Measurements from ENCODE around the gene PALD1. TPM values are rescaled to one million over a fixed set of nuclear protein-coding genes. Genes with fewer than 3 reads are reported as not detected.

The PALD1 gene
- polyA plus RNA-seq, 1 of the 3 experiments (the other 2 are of a cell fraction): 0.16 TPM

DNA sequence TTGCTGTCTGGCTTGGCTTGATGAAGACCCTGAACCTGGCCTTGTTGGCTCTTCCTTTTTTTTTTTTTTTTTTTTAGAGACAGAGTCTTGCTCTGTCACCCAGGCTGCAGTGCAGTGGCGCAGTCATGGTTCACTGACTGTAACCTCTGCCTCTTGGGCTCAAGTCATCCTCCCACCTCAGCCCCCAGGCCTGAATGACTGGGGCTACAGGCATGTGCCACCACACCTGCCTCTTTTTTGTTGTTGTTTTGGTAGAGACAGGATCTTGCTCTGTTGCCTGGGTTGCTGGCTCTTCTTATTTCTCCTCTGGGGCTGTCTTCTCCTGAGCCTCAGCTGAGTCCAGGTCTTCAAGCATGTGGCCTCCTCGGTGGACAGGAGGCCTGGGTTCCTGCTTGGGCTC is 79.3 kb downstream of the PALD1 start:
- H3K9me2 ChIP-seq: no peaks in the 10 kb centered on the region
- ChIA-PET CTCF (interaction anchor here (5.9 kb wide), 1 partner anchor 202 kb away, joined by 42 read pairs; no protein-coding TSS in a partner anchor), POLR2A (no interaction called here)
- DNase-seq: no peak
- 58% methylated on average over 2 of the region's 2 CpGs for WGBS (ENCODE audit: low lambda C conversion rate)
- H3K36me3 ChIP-seq (replicated peaks in 1 of 2; ENCODE audit: control insufficient read depth in 1 of 2, insufficient read depth in 2 of 2, low read length in 1 of 2): no peaks in the 10 kb centered on the region
- H3K4me1 ChIP-seq (ENCODE audit: control insufficient read depth in 1 of 2, insufficient read depth in 2 of 2, low read depth in 1 of 2, low read length in 1 of 2): peaks cover 0 to 44% of the 10 kb centered on the region in 2 experiments; a peak in 1 of 4 replicates
- H3K79me2 ChIP-seq (ENCODE audit: insufficient read depth): no peaks in the 10 kb centered on the region
- no peak overlapping the region for H3K27ac ChIP-seq (ENCODE audit: low read depth in 2 of 2, low read length in 1 of 2)
- no peaks in the 10 kb centered on the region for H4K20me1 ChIP-seq (ENCODE audit: insufficient read depth)
- no peaks in the 10 kb centered on the region for H3K9me3 ChIP-seq
- no peak overlapping the region for H3K4me2 ChIP-seq
- H3K4me3 ChIP-seq (ENCODE audit: low read depth in 2 of 2, low read length in 1 of 2): no peak overlapping the region
- TF ChIP-seq RFX5 (IDR thresholded peaks at IDR 0.05; ENCODE audit: low read length) (no peak), NFIC (IDR thresholded peaks at IDR 0.05; ENCODE audit: borderline replicate concordance) (no peak), RCOR1 (IDR thresholded peaks at IDR 0.05; ENCODE audit: low read length) (no peak), GATA2 (CRISPR knock-in tag; IDR thresholded peaks at IDR 0.05) (no peak), MXI1 (IDR thresholded peaks at IDR 0.05; ENCODE audit: low read depth, low read length) (no peak), FOXM1 (IDR thresholded peaks at IDR 0.05; ENCODE audit: low read depth) (no peak), ELF1 (IDR thresholded peaks at IDR 0.05) (no peak), RAD21 (IDR thresholded peaks at IDR 0.05; ENCODE audit: low read length) (no peak), RXRA (IDR thresholded peaks at IDR 0.05; ENCODE audit: borderline replicate concordance, low read depth) (no peak), SIN3A (IDR thresholded peaks at IDR 0.05; ENCODE audit: borderline replicate concordance, low read depth, low read length) (no peak), CHD2 (IDR thresholded peaks at IDR 0.05; ENCODE audit: low read length, partially characterized antibody) (no peak), TAF1 (IDR thresholded peaks at IDR 0.05; ENCODE audit: borderline replicate concordance, low read depth, low read length) (no peak), TEAD4 (IDR thresholded peaks at IDR 0.05; ENCODE audit: borderline replicate concordance, insufficient read depth) (no peak), YY1 (IDR thresholded peaks at IDR 0.05; ENCODE audit: low read depth) (no peak)
- TF ChIP-seq, protein P1, sequence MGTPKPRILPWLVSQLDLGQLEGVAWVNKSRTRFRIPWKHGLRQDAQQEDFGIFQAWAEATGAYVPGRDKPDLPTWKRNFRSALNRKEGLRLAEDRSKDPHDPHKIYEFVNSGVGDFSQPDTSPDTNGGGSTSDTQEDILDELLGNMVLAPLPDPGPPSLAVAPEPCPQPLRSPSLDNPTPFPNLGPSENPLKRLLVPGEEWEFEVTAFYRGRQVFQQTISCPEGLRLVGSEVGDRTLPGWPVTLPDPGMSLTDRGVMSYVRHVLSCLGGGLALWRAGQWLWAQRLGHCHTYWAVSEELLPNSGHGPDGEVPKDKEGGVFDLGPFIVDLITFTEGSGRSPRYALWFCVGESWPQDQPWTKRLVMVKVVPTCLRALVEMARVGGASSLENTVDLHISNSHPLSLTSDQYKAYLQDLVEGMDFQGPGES (IDR thresholded peaks at IDR 0.05; ENCODE audit: low read depth, low read length): no peak
- TF ChIP-seq, protein P2, sequence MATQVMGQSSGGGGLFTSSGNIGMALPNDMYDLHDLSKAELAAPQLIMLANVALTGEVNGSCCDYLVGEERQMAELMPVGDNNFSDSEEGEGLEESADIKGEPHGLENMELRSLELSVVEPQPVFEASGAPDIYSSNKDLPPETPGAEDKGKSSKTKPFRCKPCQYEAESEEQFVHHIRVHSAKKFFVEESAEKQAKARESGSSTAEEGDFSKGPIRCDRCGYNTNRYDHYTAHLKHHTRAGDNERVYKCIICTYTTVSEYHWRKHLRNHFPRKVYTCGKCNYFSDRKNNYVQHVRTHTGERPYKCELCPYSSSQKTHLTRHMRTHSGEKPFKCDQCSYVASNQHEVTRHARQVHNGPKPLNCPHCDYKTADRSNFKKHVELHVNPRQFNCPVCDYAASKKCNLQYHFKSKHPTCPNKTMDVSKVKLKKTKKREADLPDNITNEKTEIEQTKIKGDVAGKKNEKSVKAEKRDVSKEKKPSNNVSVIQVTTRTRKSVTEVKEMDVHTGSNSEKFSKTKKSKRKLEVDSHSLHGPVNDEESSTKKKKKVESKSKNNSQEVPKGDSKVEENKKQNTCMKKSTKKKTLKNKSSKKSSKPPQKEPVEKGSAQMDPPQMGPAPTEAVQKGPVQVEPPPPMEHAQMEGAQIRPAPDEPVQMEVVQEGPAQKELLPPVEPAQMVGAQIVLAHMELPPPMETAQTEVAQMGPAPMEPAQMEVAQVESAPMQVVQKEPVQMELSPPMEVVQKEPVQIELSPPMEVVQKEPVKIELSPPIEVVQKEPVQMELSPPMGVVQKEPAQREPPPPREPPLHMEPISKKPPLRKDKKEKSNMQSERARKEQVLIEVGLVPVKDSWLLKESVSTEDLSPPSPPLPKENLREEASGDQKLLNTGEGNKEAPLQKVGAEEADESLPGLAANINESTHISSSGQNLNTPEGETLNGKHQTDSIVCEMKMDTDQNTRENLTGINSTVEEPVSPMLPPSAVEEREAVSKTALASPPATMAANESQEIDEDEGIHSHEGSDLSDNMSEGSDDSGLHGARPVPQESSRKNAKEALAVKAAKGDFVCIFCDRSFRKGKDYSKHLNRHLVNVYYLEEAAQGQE (IDR thresholded peaks at IDR 0.05; ENCODE audit: low read depth, low read length): no peak
- TF ChIP-seq, protein P3, sequence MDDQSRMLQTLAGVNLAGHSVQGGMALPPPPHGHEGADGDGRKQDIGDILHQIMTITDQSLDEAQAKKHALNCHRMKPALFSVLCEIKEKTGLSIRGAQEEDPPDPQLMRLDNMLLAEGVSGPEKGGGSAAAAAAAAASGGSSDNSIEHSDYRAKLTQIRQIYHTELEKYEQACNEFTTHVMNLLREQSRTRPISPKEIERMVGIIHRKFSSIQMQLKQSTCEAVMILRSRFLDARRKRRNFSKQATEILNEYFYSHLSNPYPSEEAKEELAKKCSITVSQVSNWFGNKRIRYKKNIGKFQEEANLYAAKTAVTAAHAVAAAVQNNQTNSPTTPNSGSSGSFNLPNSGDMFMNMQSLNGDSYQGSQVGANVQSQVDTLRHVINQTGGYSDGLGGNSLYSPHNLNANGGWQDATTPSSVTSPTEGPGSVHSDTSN (IDR thresholded peaks at IDR 0.05): no peak
- H3K9ac ChIP-seq: no peak overlapping the region
- no peak overlapping the region for H2AFZ ChIP-seq (ENCODE audit: low read depth)
- H3F3A ChIP-seq (replicated peaks; ENCODE audit: insufficient read depth): no peaks in the 10 kb centered on the region
- H3K27me3 ChIP-seq (ENCODE audit: insufficient read depth): no peaks in the 10 kb centered on the region

Data from SK-N-SH (cell line).